ENCODE data around the gene PLPP1.

DNA sequence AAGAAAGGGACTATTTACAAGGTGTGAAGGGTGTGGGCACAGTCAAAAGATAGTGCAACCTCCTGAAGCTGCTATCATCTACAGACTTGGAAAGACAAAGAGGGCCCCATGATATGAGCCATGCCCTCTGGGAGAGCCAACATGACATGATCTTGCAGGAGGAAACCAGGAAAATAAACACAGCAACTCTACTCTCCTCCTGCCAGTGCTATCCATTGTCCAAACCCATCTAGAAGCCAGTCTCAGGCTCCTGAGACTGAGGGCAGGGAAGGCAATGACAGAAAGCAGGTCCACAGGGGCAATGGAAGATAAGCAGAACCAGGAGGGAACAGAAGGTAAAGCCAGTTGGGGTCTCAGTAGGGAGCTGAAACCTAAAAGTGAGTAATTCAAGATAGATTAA lies 37.1 kb downstream of the PLPP1 start:
- no peak for TF ChIP-seq GATA3 (IDR thresholded peaks at IDR 0.05; ENCODE audit: low read depth, low read length)
- no peak for TF ChIP-seq GATA2 (IDR thresholded peaks at IDR 0.05; ENCODE audit: low read depth, low read length)

All from SH-SY5Y (cell line).